NAMALWA (cell line): ENCODE results near the gene TMEM135.
A peak's percentile ranks its signal among the peaks of the same experiment; 100 is the strongest.
"Not testable (repeated sequence)": the region's sequence is repeated elsewhere in the genome, so short reads cannot be mapped to it uniquely, and the experiment has no call there.

Experiments used
- DNase-seq: peaks from one replicate; pipeline ENCODE4 v3.0.0-alpha.2; 2015; ENCODE audit warnings: low spot score

The TMEM135 gene

GRCh38 chr11:87258171-87258833, 220.6 kb downstream of the TMEM135 start:
- DNase-seq = no peak

- DNase-seq = no peak
These were observed 222.0 kb downstream of the TMEM135 start for GRCh38 chr11:87259736-87260135.

GRCh38 chr11:87260811-87261210, 223.1 kb downstream of the TMEM135 start:
- DNase-seq = no peak

GRCh38 chr11:87263264-87263838, 225.6 kb downstream of the TMEM135 start:
- DNase-seq = no peak

DNA sequence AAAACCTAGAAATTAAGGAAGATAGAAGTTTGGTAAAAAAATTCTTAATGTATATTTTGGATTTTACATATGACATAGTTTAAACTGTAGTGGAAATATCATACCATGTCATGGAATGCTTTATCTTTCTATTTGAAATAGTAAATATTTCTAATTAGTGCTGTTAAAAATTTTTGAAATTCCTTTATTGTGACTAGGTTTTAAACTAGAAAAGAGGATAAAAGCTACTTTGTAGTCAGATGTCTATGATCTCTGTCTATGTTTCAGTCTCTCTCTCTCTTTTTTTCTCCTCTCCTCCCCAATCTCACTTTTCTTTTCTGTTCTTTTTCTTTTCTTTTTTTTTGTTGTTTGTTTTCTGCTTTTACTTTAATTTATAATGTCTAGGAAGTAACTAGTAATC, 226.2 kb downstream of the TMEM135 start:
- no peak for DNase-seq

DNA sequence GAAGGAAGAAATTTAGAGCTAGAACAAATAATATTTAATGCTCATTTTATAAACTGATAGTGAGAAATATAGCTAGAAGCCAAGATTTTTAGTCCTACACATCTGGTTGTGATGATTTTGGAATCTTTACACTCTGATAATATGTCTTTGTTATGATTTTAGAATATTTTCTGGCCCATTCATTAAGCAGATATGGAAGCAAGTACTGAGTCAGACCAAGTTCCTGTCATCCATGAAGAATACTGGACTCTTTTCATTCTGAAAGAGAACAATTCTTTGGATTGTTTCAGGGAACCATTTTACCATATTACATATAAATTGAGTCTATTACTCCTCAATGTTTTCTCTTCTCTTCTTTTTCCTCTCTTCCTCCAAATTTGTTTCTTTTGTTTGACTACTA, 227.4 kb downstream of the TMEM135 start:
- no peak for DNase-seq

DNA sequence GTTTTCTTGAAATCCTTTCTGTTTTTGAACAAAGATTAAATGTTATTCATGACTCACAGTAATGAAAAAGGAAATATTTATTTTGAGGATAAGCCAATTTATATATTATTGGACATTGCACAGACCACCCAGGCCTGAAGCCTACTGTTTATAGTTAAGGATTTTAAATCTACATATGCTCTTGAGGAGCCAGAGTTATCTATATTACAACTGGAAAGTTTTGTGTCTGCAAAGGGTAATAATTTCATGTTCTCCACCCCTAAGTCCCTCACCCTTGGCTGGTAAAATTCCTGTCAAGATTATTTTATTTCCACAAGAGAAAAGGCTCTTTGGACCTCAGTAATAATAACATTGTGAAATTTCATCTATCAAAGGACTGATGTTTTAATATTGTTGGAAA, 228.2 kb downstream of the TMEM135 start:
- DNase-seq = no peak

- no peak for DNase-seq
These were observed 229.0 kb downstream of the TMEM135 start for GRCh38 chr11:87266751-87267150.

DNA sequence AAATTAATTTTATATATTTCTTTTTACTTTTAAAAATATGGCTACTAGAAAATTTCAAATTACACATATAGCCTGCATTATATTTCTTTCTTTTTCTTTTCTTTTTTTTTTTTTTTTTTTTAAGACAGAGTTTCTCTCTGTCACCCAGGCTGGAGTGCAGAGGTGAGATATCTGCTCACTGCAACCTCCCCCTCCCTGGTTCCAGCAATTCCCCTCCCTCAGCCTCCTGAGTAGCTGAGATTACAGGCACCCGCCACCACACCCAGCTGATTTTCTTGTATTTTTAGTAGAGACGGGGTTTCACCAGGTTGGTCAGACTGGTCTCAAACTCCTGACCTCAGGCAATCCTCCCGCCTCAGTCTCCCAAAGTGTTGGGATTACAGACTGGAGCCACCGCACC, 234.2 kb downstream of the TMEM135 start:
- DNase-seq = not testable (repeated sequence)

DNA sequence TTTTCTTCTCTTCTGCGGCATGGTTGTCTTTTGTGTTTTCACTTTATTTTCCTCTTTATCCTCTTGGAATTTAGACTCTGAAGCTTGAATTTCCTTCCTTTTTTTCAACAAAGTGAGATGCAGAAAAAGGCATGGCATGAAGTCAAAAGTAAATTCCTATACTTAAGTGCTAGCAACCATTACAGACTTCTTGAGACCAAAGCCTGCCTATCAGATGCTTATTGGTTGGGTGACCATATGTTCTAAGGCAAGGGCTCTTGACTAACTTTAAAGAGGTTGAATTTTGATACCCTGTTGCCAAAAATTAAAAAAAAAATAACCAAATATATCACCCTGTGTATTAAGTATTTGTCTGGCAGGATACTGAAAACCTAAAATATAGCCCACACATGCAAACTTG, 237.4 kb downstream of the TMEM135 start:
- no peak for DNase-seq

DNA sequence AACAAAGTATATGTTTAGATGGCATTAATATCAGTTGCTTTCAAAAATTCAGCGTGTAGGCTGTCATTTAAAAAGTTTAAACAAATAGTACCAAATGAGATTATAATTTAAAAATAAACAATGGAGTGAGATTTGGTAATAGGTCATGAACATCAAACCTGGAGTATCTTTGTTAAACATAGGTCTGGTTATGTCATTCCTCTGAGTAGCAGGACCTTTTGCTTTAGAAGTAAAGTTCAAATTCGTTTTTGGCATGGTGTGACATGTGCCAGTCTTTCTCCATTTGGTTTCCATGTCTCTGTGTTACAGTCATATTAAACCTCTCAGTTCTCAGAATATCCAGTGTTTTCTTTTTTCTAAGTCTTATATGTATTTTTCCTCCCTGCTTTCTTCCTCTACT, 242.4 kb downstream of the TMEM135 start:
- no peak for DNase-seq

DNA sequence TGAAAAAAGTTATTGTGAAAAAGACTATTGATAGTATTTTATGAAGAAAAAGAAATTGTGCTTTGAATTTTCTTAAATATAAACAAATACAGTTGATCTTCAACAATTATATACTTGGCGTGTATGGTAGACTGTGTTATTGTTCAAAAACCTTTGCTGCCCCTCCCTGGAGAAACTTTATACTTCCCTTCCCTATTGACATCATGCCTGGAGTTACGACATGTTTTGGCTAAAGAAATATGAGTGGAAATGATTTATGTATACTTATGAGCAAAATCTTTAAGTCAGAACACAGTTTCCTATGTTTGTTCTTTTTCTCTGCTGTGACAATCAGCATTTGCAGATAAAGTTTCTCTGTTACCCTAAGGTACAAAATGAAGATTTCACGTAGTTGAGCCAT, 243.8 kb downstream of the TMEM135 start:
- no peak for DNase-seq

GRCh38 chr11:87284306-87284705, 246.6 kb downstream of the TMEM135 start:
- no peak for DNase-seq

DNA sequence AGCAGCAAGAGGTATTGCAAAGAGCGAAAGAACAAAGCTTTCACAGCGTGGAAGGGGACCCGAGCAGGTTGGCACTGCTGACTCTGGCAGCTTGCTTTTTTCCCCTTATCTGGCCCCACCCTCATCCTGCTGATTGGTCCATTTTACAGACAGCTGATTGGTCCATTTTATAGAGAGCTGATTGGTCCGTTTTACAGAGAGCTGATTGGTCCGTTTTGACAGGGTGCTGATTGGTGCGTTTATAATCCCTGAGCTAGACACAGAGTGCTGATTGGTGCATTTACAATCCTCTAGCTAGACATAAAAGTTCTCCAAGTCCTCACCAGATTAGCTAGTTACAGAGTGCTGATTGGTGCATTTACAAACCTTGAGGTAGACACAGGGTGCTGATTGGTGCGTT, 247.9 kb downstream of the TMEM135 start:
- not testable (repeated sequence) for DNase-seq

- DNase-seq = no peak
These were observed 248.6 kb downstream of the TMEM135 start for GRCh38 chr11:87286338-87286737.

DNA sequence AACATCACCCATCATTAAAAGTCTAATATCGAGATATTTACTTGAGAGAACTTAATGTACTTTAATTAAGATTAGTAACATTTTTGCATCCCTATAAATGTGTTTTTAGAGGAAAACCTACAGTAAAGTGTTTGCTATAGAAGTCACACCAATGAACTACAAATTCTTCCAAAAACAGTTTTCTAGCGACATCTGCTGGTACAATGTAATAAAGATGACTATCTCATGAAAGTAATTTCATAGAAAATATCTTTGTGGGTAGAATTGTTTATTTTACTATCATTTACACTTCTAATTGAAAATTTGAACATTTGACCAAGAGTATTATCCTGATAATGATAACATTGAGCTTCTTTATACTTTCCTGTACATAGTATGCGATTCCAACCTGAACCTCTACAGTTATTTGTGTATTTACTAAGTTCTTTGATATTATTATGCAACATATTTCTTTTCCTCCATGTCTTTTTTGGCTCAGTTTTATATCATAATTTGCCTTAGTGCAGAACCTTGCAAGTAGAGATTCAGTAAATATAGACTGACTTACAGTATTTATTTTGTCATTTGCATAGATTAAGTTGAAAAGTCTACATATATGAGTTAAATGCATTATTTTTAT, 252.7 kb downstream of the TMEM135 start:
- peak; percentile 78 for DNase-seq

GRCh38 chr11:87292598-87292997, 254.9 kb downstream of the TMEM135 start:
- DNase-seq = no peak

DNA sequence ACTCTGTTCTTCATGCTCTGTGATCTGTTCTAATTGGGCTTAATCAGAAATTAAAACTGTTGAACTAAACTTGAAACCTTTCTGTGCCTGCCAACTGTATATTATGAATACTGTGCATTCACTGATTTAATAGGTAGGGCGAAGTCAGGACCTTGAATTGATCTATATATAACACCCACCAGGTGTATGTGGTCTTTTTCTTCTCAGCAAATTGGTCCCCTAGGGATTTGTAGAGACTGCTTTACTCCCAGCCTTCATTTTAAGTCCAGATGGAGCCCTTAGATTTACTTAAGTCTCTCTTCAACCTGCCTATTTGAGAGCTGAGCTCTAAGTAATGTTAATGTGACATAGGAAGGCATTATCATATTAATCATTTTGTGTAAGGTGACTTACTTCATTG, 257.5 kb downstream of the TMEM135 start:
- DNase-seq = no peak

DNA sequence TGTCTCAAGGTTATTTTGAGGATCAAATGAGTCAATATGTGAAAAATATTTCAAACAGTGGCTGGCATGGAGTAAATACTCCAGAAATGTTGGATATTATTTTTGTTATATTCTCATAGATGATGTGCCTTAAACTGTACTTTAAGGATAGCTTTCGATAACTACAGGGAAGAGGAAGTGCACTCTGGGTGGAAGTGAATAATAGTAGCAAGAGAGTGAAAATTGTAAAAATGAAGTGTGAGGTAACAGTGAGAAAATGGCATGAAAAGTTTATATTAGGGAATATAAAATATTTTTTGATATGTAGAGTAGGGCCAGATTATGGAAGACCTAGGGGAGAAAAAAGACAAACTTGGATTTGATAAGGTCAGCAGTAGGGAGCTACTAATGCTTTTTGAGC, 258.9 kb downstream of the TMEM135 start:
- no peak for DNase-seq

- DNase-seq = no peak
These were observed 260.4 kb downstream of the TMEM135 start for GRCh38 chr11:87298155-87298554.

DNA sequence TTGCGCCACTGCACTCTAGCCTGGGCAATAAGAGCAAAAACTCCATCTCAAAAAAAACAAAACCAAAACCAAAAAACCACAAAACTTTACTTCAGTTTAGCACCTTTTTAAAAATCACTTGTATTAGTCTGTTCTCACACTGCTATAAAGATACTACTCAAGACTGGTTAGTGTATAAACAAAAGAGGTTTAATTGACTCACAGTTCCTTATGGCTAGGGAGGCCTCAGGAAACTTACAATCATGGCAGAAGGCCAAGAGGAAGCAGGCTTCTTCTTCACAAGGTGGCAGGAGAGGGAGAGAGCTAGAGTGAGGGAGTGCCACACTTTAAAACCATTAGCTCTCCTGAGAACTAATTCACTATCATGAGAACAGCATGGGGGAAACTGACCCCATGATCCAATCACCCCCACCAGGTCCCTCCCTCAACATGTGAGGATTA, 261.3 kb downstream of the TMEM135 start:
- DNase-seq = no peak

DNA sequence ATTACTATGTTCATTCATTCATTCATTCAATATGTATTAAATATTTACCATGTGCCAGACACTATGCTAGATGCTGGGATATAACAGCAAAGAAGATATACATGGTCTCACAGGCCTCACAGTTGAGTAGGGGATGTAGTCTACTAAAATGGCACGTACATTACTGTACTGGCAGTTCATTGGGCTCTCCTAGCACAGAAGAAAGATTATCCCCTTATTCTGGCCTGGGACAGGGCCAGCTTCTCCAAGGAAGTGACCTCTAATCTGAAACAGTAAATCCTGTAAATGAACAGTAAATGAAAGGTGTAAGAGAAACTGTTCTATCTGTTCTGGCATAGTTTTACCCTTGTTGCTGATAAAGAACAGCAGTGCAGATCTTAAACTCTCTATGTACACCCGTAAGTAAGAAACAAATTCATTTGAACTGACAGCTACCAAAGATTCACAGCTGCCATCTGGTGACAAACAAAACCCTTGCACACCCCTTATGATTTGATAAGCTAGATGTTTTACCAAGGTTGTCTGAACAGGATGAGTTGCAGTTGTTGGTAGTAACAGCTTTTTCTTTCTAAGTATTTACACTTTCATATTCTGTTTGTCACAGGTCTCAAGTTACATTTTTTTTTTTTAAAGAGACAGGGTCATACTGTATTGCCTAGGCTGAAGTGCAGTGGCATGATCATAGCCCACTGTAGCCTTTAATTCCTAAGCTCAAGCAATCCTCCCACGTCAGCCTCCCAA, 263.1 kb downstream of the TMEM135 start:
- DNase-seq = peak; percentile 2
